HepG2 (cell line): ENCODE measurements around the gene KLKB1. TPM values are rescaled to one million over a fixed set of nuclear protein-coding genes. Genes with fewer than 3 reads are reported as not detected.
A peak's percentile ranks its signal among the peaks of the same experiment; 100 is the strongest.

Experiments
- AHDC1 ChIP-seq: sonication (generic); formaldehyde crosslinking; IDR thresholded peaks from 2 replicates; pipeline ENCODE4 v1.5.1; 2020; ENCODE audit warnings: mild to moderate bottlenecking, missing genetic modification reagents, borderline replicate concordance
- BRD4 ChIP-seq: sonication (generic); formaldehyde crosslinking; IDR thresholded peaks from 2 replicates; pipeline ENCODE4 v1.4.0; 2020; ENCODE audit warnings: missing genetic modification reagents
- FOXA3 ChIP-seq: IDR thresholded peaks from 2 replicates; pipeline ENCODE4 v1.6.1; 2016; ENCODE audit warnings: missing genetic modification reagents, missing compliant biosample characterization
- GLI4 ChIP-seq: sonication (generic); formaldehyde crosslinking; IDR thresholded peaks from 2 replicates; pipeline ENCODE4 v1.5.1; 2020; ENCODE audit warnings: missing genetic modification reagents, mild to moderate bottlenecking, moderate library complexity, borderline replicate concordance
- GTF3A ChIP-seq: sonication (generic); formaldehyde crosslinking; conservative IDR thresholded peaks from 2 replicates; pipeline ENCODE4 v1.4.0; 2020; ENCODE audit warnings: mild to moderate bottlenecking, missing genetic modification reagents
- HOXA9 ChIP-seq: sonication (generic); formaldehyde crosslinking; IDR thresholded peaks from 2 replicates; pipeline ENCODE4 v1.8.1; 2022; ENCODE audit warnings: missing genetic modification reagents, mild to moderate bottlenecking, moderate library complexity, borderline replicate concordance
- ISL2 ChIP-seq: sonication (generic); formaldehyde crosslinking; IDR thresholded peaks from 2 replicates; pipeline ENCODE4 v1.5.0; 2020; ENCODE audit warnings: missing genetic modification reagents
- MBNL3 ChIP-seq: fragments of 250-450 bp; sonication (Bioruptor Pico); conservative IDR thresholded peaks from 2 replicates; pipeline ENCODE4 v1.8.0; 2022; ENCODE audit warnings: mild to moderate bottlenecking, inconsistent platforms
- NFYB ChIP-seq: sonication (generic); formaldehyde crosslinking; IDR thresholded peaks from 2 replicates; pipeline ENCODE4 v1.4.0; 2020; ENCODE audit warnings: missing genetic modification reagents
- PATZ1 ChIP-seq: sonication (generic); formaldehyde crosslinking; IDR thresholded peaks from 2 replicates; pipeline ENCODE4 v1.4.0; 2020; ENCODE audit warnings: missing genetic modification reagents
- PHB2 ChIP-seq: fragments of 450-650 bp; IDR thresholded peaks from 2 replicates; pipeline ENCODE4 v1.6.1; 2018; ENCODE audit not compliant: partially characterized antibody
- SALL1 ChIP-seq: sonication (generic); formaldehyde crosslinking; IDR thresholded peaks from 2 replicates; pipeline ENCODE4 v1.8.0; 2022; ENCODE audit warnings: mild to moderate bottlenecking, missing genetic modification reagents
- ZBTB44 ChIP-seq: sonication (generic); formaldehyde crosslinking; IDR thresholded peaks from 2 replicates; pipeline ENCODE4 v1.4.0; 2020; ENCODE audit warnings: missing genetic modification reagents
- ZNF232 ChIP-seq: sonication (generic); formaldehyde crosslinking; IDR thresholded peaks from 2 replicates; pipeline ENCODE4 v1.4.0; 2020; ENCODE audit warnings: missing genetic modification reagents, borderline replicate concordance
- ZNF333 ChIP-seq: sonication (generic); formaldehyde crosslinking; IDR thresholded peaks from 2 replicates; pipeline ENCODE4 v1.4.0; 2020; ENCODE audit warnings: mild to moderate bottlenecking, missing genetic modification reagents, borderline replicate concordance
- ZNF512B ChIP-seq: sonication (generic); formaldehyde crosslinking; IDR thresholded peaks from 2 replicates; pipeline ENCODE4 v1.5.1; 2020; ENCODE audit warnings: missing genetic modification reagents, mild to moderate bottlenecking, borderline replicate concordance
- ZNF572 ChIP-seq: sonication (generic); formaldehyde crosslinking; IDR thresholded peaks from 2 replicates; pipeline ENCODE4 v1.5.1; 2020; ENCODE audit warnings: mild to moderate bottlenecking, missing genetic modification reagents
- ZNF652 ChIP-seq: IDR thresholded peaks from 2 replicates; pipeline ENCODE4 v1.6.1; 2016; ENCODE audit warnings: low read depth, borderline replicate concordance
- polyA plus RNA-seq, 8 experiments: library from polyadenylated mRNA; depleted of rRNA in 3 of 8; stranded (reverse) in 7 of 8; unstranded in 1 of 8; fragments of >200 nt; fragmentation: Illumina TruSeq in 4 of 8; extraction: Trizol in 4 of 8; gene quantifications; 2 replicates each; pipeline versions ENCODE4 v1.2.1 to v1.2.3, GENCODE V29; 2011 to 2016; ENCODE audit warnings: low read depth in 4 of 8, missing spikeins in 1 of 8, mixed read lengths in 1 of 8; ENCODE audit not compliant: insufficient read depth in 1 of 8
- total RNA-seq, 5 experiments: library from RNA; depleted of rRNA; stranded (reverse); fragments of >200 nt; fragmentation: Illumina TruSeq; extraction: Trizol; gene quantifications; 2 replicates each; pipeline ENCODE4 v1.2.3, GENCODE V29; 2016; ENCODE audit warnings: low read depth in 1 of 5

The KLKB1 gene
- total and polyA plus RNA-seq, 2 of the 13 experiments (the other 11 are each of a cell fraction or from before 2014, with no cell fraction given) = 0.26 to 0.49 TPM

GRCh38 chr4:186266729-186267456 is 39.6 kb downstream of the KLKB1 start (continued):
- TF ChIP-seq ZBTB44 (CRISPR knock-in tag) (no peak), ZNF512B (CRISPR knock-in tag) (no peak), BRD4 (no peak), HOXA9 (CRISPR knock-in tag) (no peak), PATZ1 (CRISPR knock-in tag) (peak; percentile 17; the same call in 1 of the 2 replicates), ZNF652 (CRISPR knock-in tag) (no peak), ZNF232 (CRISPR knock-in tag) (no peak), NFYB (CRISPR knock-in tag) (no peak), GLI4 (no peak), ISL2 (CRISPR knock-in tag) (0 out of 2 replicates have a peak, but pooled peaks have one; percentile 28), ZNF572 (no peak), ZNF333 (CRISPR knock-in tag) (no peak), PHB2 (no peak), MBNL3 (no peak), FOXA3 (no peak), AHDC1 (no peak), GTF3A (CRISPR knock-in tag) (no peak), SALL1 (CRISPR knock-in tag) (peak; percentile 65)
